ENCODE results near the gene PLB1.
"Not testable (repeated sequence)": the region's sequence is repeated elsewhere in the genome, so short reads cannot be mapped to it uniquely, and the experiment has no call there.

Gene PLB1

GRCh38 chr2:28533044-28533680, 37.3 kb downstream of the PLB1 start:
- DNase-seq (ENCODE audit: low read depth in 3 of 3) = no peak

- no peak for DNase-seq (ENCODE audit: low read depth in 3 of 3)
These were observed 39.0 kb downstream of the PLB1 start for GRCh38 chr2:28534817-28535216.

- no peak for DNase-seq (ENCODE audit: low read depth in 3 of 3)
These were observed 42.3 kb downstream of the PLB1 start for GRCh38 chr2:28538134-28538533.

- DNase-seq (ENCODE audit: low read depth in 3 of 3) = no peak
These were observed 42.8 kb downstream of the PLB1 start for GRCh38 chr2:28538652-28539051.

GRCh38 chr2:28539118-28539541, 43.3 kb downstream of the PLB1 start:
- DNase-seq (ENCODE audit: low read depth in 3 of 3) = no peak

GRCh38 chr2:28543316-28544035, 47.6 kb downstream of the PLB1 start:
- no peak for DNase-seq (ENCODE audit: low read depth in 3 of 3)

- no peak for DNase-seq (ENCODE audit: low read depth in 3 of 3)
These were observed 48.1 kb downstream of the PLB1 start for GRCh38 chr2:28544036-28544346.

GRCh38 chr2:28544405-28544921, 48.6 kb downstream of the PLB1 start:
- DNase-seq (ENCODE audit: low read depth in 3 of 3) = no peak

- DNase-seq (ENCODE audit: low read depth in 3 of 3) = no peak
These were observed 49.2 kb downstream of the PLB1 start for GRCh38 chr2:28544922-28545589.

- DNase-seq (ENCODE audit: low read depth in 3 of 3) = no peak
These were observed 49.8 kb downstream of the PLB1 start for GRCh38 chr2:28545590-28546200.

GRCh38 chr2:28546242-28546641, 50.4 kb downstream of the PLB1 start:
- DNase-seq (ENCODE audit: low read depth in 3 of 3) = no peak

- no peak for DNase-seq (ENCODE audit: low read depth in 3 of 3)
These were observed 51.5 kb downstream of the PLB1 start for GRCh38 chr2:28547223-28547860.

- no peak for DNase-seq (ENCODE audit: low read depth in 3 of 3)
These were observed 52.2 kb downstream of the PLB1 start for GRCh38 chr2:28547906-28548600.

- not testable (repeated sequence) for DNase-seq (ENCODE audit: low read depth in 3 of 3)
These were observed 54.5 kb downstream of the PLB1 start for GRCh38 chr2:28550345-28550744.

GRCh38 chr2:28552045-28552823, 56.4 kb downstream of the PLB1 start:
- no peak for DNase-seq (ENCODE audit: low read depth in 3 of 3)

GRCh38 chr2:28556303-28556702, 60.4 kb downstream of the PLB1 start:
- DNase-seq (ENCODE audit: low read depth in 3 of 3) = no peak

- DNase-seq (ENCODE audit: low read depth in 3 of 3) = no peak
These were observed 61.7 kb downstream of the PLB1 start for GRCh38 chr2:28557389-28558131.

GRCh38 chr2:28558158-28558820, 62.4 kb downstream of the PLB1 start:
- no peak for DNase-seq (ENCODE audit: low read depth in 3 of 3)

- no peak for DNase-seq (ENCODE audit: low read depth in 3 of 3)
These were observed 63.1 kb downstream of the PLB1 start for GRCh38 chr2:28558918-28559317.

Data from stimulated activated CD4-positive, alpha-beta T cell treated with anti-CD3 and anti-CD28 coated beads, TNF-alpha, amount 100 ng/mL, for 48 hours (primary cell).